Muscle layer of duodenum (tissue), 2 donors: ENCODE measurements around the gene NACC1.
A peak's percentile ranks its signal among the peaks of the same experiment; 100 is the strongest.

Source experiments
- H3K27ac ChIP-seq: one replicate; pipeline ENCODE4 v1.7.0; 2013; ENCODE audit warnings: mild to moderate bottlenecking, low read length
- H3K27me3 ChIP-seq: one replicate; pipeline ENCODE4 v1.7.0; 2013; ENCODE audit warnings: low read depth, mild to moderate bottlenecking, control low read depth, low read length
- H3K36me3 ChIP-seq, 2 donors: one replicate each; pipeline ENCODE4 v1.7.0; 2013; ENCODE audit warnings: low read length in 2 of 2, control low read depth in 1 of 2, mild to moderate bottlenecking in 1 of 2; ENCODE audit not compliant: insufficient read depth in 2 of 2, control insufficient read depth in 1 of 2
- H3K4me1 ChIP-seq, 2 donors: one replicate each; pipeline ENCODE4 v1.7.0; 2013; ENCODE audit warnings: low read length in 2 of 2, mild to moderate bottlenecking in 2 of 2, control low read depth in 1 of 2, moderate library complexity in 1 of 2; ENCODE audit not compliant: insufficient read depth in 2 of 2, control insufficient read depth in 1 of 2
- H3K4me3 ChIP-seq, 2 donors: one replicate each; pipeline ENCODE4 v1.7.0; 2013; ENCODE audit warnings: low read length in 2 of 2, low read depth in 1 of 2, mild to moderate bottlenecking in 1 of 2
- H3K9me3 ChIP-seq, 2 donors: one replicate each; pipeline ENCODE4 v1.7.0; 2013; ENCODE audit warnings: low read length in 2 of 2, control low read depth in 1 of 2, mild to moderate bottlenecking in 1 of 2; ENCODE audit not compliant: control insufficient read depth in 1 of 2
- donor health status: healthy.

NACC1 gene

DNA sequence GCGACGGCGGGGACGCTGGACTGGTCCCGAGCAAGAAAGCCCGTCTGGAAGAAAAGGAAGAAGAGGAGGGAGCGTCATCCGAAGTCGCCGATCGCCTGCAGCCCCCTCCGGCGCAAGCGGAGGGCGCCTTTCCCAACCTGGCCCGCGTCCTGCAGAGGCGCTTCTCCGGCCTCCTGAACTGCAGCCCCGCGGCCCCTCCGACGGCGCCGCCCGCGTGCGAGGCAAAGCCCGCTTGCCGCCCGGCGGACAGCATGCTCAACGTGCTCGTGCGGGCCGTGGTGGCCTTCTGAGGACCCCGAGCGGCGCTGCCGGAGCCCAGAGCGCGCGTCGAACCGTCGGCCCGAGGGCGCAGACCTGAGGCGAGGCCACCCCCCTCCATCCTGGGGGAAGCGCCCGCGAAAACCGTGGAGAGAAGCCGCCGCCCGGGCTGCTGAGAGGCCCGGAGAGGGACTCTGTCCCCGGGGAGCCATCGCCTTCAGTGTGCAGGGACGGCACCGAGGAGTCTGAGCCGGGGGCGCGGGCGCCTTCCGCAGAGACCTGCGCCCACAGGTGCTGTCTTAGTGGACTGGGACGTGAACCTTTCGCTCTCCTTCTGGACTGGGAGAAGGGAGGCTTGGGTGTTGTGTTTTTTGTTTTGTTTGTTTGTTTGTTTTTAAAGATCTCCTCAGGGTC lies 35.6 kb downstream of the NACC1 start:
- no peaks in the 10 kb centered on the region for H3K27me3 ChIP-seq
- no peaks in the 10 kb centered on the region for H3K9me3 ChIP-seq
- peaks cover 0 to 15% of the 10 kb centered on the region in 2 donors for H3K4me1 ChIP-seq

DNA sequence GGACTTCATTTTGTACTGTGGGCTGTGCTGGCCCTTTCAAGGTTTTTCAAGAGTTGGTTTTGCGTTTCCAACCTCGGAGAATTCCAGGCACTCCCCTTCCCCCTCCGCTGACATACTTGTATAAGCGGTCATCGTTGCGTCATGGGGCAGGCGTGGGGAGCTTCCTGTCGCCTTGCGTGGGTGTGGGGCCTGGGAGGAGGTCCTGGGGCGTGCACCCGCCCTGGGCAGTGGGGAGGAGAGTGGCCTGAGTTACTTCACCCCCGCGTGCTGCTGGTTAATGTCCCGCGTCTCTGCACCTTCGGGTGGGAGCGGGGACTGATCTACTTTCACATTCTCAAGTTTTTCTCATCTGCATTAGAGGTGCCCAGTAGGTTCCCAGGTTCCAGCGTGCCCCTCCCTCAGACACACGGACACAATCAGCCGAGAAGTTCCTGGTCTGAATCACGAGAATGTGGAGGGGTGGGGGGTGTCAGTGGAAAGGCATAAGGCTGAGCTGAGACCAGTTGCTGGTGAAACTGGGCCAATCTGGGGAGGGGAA lies 36.2 kb downstream of the NACC1 start:
- no peaks in the 10 kb centered on the region for H3K27me3 ChIP-seq
- H3K4me3 ChIP-seq = peak overlapping the region; percentile 82 to 97
- H3K9me3 ChIP-seq = no peaks in the 10 kb centered on the region
- peak overlapping the region; percentile 99 for H3K27ac ChIP-seq
- peaks cover 0 to 8% of the 10 kb centered on the region in 2 donors for H3K36me3 ChIP-seq
- peaks cover 0 to 9% of the 10 kb centered on the region in 2 donors for H3K4me1 ChIP-seq

More for the DNA sequence above, 35.6 kb downstream of the NACC1 start:
- Histone ChIP-seq H3K27ac (peak overlapping the region; percentile 99), H3K4me3 (peak overlapping the region; percentile 82 to 97), H3K36me3 (peaks cover 0 to 8% of the 10 kb centered on the region in 2 donors)

DNA sequence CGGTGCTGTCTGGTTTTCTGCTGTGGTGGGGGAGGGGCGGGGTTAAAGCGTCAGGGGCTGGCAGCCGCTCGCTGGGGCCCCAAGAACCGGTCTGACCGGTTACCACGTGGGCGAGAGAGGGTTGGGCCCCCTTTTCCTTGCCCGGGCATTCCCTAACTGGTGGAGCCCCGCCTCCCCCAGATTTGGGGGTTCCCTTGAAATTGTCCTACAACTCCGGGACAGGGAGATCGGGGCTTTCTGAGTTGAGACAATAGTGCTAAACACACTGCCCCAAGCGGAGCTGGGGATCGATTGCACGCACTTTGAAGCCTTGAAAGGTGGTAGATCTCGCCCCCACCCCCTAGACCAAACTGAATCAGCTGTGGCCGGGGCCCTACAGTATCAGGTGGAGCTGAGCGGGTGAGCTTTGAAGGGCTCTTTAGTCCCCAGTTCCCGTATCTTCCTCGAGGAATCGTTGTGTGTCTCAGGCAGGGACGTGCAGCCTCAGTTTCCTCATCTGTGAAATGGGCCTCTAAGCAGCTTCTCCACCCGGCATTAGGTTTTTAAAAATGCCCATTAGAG lies 36.9 kb downstream of the NACC1 start:
- Histone ChIP-seq H3K4me1 (peaks cover 0 to 9% of the 10 kb centered on the region in 2 donors), H3K9me3 (no peaks in the 10 kb centered on the region), H3K27me3 (no peaks in the 10 kb centered on the region)

DNA sequence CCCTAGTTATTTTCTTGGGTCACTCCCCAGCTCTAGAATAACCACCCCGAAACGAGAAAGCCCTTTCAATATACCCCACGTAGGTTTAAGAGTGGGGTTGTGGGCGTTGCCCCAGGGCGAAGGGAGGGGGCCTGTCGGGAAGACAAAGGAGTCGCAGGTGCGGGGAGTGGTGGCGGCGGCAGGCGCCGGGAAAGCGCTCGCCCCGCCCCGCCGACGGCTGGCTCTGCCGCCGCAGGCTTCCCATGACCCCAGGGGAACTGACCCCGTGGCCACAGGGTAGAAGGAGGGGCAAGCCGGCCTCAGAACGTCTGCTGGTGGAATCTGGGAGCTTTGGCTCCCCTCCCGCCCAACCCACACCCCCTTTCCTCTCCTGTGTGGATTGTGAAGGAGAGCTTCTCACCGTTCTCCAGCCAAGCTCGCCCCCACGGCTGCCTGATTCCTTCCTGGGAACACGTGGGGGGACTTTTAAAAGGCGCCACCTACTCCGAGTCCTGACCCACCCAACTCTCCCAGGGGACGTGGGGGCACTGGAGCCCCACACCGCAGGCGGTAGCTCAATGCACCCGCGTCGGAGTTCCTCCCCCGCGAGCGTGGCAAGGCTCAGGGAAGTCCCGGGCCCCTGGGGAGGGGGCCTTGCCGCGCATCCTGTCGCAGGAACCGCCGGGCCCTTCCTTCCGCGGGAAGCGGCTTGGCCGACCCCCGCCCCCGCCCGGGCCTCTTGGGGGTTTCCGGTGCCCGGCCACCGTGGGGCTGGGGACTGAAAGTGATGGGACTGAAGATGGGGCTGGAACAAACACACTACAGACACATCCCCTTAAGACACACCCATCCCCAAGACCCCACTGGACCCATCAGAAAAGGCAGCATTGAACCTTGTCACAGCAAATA lies 37.7 kb downstream of the NACC1 start:
- Histone ChIP-seq H3K36me3 (peaks cover 0 to 4% of the 10 kb centered on the region in 2 donors), H3K27me3 (no peaks in the 10 kb centered on the region), H3K4me3 (peak overlapping the region; percentile 82 to 97), H3K9me3 (no peaks in the 10 kb centered on the region), H3K27ac (peak overlapping the region; percentile 99), H3K4me1 (peaks cover 0 to 9% of the 10 kb centered on the region in 2 donors)

More for the DNA sequence above, 36.9 kb downstream of the NACC1 start:
- Histone ChIP-seq H3K4me3 (peak overlapping the region; percentile 82 to 97), H3K36me3 (peaks cover 0 to 8% of the 10 kb centered on the region in 2 donors), H3K27ac (peak overlapping the region; percentile 99)

DNA sequence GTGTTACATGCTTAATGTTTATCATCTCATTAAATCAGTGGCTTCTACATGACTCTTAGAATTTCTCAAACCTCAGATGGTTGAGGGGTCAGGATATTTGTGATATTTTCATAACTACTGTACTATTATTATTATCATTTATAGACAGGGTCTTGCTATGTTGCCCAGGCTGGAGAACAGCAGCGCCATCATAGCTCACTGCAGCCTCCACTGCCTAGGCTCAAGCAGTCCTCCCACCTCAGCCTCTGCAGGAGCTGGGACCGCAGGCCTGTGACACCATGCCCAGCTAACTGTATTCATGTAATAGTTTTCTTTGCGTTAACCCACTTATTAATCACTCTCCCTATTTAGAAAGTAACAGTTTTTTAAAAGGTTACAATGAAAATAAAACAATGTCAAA lies 41.6 kb downstream of the NACC1 start:
- H3K27me3 ChIP-seq = no peaks in the 10 kb centered on the region
- H3K9me3 ChIP-seq = no peaks in the 10 kb centered on the region
- no peaks in the 10 kb centered on the region for H3K36me3 ChIP-seq
- H3K4me3 ChIP-seq = no peak overlapping the region
- no peak overlapping the region for H3K27ac ChIP-seq
- peaks cover 13 to 25% of the 10 kb centered on the region in 2 donors for H3K4me1 ChIP-seq

DNA sequence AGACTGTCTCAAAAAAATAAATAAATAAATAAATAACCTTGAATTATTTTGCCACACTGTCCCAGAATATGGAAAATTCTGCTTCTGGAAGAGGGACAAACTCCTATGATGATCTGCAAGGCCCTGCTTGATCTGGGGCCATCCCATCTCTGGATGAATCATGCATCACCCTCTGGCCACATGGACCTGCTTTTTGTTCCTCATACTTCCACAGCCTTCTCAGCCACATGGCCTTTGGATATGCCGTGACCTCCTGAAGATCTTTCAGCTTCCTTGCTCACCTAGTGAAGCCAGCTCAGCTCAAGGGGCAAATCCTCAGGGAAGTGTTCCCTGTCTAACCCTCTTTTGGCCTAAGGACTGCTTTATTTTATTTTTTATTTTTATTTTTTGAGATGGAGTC lies 42.5 kb downstream of the NACC1 start:
- no peak overlapping the region for H3K27ac ChIP-seq
- H3K36me3 ChIP-seq = no peaks in the 10 kb centered on the region
- H3K27me3 ChIP-seq = no peaks in the 10 kb centered on the region
- no peaks in the 10 kb centered on the region for H3K9me3 ChIP-seq
- H3K4me3 ChIP-seq = no peak overlapping the region
- peaks cover 20 to 23% of the 10 kb centered on the region in 2 donors for H3K4me1 ChIP-seq

DNA sequence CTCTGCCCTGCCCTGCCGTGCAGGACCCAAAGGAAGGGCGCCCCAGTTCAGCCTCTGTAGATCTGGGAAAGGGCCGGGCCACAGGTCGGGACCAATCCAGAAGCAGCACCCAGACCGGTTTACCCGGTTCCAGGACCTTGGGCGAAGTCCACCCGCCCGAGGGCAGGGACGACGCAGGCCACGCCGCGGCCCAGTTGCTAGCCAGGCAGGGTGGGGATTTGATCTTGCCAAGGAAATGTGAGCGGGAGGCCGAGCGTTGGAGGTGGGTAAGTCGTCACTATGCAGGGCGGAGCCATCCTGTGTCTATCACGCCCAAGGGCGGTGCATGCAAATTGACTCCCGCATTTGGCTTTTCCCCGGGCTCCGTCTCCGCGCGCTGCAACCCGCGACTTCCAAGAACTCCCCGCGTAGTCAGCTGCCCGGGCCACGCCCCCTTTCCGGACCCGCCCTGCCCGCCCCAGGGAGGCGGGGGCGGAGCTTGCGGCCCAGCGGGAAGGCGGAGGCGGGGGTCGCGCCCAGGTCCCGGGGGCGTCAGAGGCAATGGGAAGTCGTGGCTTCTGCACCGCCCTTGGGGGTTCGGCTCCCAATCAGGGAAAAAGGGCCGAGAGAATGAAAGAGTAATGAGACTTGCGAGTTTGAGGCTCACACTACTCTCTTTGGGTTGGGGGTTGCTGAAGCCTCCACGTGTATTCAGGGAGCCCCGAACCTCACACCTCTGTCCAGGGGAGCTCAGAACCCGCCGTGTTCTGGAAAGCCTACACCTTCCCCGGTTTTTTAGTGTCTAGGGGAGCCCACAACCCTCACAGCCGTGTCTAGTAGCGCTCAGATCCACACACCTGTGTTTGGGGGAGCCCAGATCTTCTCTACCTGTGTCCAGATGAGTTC lies 44.9 kb downstream of the NACC1 start:
- Histone ChIP-seq H3K36me3 (no peaks in the 10 kb centered on the region), H3K9me3 (no peaks in the 10 kb centered on the region), H3K27me3 (no peaks in the 10 kb centered on the region), H3K4me1 (peaks cover 17 to 20% of the 10 kb centered on the region in 2 donors), H3K4me3 (peak overlapping the region; percentile 54 to 57), H3K27ac (peak overlapping the region; percentile 99)

DNA sequence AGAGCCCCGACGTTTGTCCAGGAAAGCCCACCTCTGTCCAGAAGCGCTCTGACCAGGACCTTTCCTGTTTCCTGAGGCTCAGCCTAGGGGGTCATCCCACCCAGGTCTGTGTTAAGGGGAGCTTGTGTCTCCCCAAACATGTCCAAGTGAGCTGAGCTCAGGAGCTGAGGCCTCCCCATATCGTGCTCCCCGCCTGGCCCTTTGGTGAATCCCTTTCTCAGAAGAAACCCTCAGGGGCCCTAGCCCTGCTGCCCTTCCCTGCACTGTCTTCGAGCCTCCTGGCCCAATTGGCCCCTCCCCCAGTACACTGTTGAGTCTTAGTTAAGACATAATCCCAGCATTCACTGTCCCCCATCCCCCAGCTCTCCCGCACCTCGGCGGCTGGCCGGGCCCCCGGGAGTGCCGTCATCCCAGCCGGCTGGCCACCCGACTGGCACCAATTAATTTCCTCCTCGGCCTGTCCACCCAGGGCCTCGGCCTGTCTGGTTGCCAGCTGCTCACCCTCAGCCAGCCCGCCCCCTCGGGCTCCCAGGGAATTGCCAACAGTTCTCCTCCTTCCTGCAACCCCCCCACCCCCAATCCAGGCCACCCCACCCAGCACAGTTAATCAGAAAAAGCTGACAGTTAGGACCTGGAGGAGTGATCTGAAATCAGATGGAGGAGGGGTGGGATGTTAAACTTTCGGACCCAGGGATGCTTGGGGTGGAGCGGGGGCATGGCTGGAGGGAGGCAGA lies 45.7 kb downstream of the NACC1 start:
- Histone ChIP-seq H3K4me3 (peak overlapping the region; percentile 51 to 54), H3K9me3 (no peaks in the 10 kb centered on the region), H3K27ac (peak overlapping the region; percentile 99), H3K27me3 (no peaks in the 10 kb centered on the region), H3K36me3 (no peaks in the 10 kb centered on the region), H3K4me1 (peaks cover 17 to 20% of the 10 kb centered on the region in 2 donors)

DNA sequence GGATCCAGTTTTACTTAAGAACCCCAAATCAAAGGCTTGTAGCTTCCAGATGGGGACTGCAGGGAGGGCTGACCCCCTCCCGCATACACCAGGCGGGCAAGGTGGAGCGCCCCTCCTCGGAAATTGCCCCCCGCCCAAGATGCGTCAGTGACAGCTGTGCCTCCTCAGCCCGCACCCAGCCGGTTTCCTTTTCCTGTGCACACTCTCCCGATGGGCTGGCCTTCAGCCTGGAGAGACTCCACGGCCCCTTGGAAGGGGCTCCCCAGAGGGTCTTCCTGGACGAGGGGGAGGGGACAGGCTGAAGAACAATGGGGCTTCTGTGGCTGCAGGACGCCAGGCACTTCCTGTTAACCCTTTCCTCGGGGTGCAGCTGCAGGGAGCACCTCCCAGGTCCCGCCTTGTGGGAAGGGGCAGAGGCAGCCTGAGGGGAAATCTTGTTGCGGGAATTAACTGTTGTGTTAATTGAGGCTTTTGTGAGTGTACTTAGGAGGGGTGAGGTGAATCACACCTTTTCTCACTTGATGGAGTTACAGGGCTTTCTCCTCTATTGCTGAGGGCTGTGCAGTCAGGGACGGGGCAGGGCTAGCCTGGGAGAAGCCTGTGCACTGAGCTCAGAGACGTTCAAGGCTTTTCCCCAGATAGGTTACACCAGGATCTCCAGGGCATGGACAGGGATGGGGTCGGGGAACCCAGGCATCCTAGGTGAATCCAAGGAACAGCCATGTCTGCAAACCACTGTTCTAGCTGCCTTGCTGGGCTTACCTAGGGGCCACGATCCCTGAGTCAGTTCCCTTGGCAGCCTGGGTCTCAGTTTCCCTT lies 46.5 kb downstream of the NACC1 start:
- Histone ChIP-seq H3K4me3 (peak overlapping the region; percentile 33 to 54), H3K27ac (peak overlapping the region; percentile 99), H3K4me1 (peaks cover 17 to 20% of the 10 kb centered on the region in 2 donors), H3K36me3 (no peaks in the 10 kb centered on the region), H3K27me3 (no peaks in the 10 kb centered on the region), H3K9me3 (no peaks in the 10 kb centered on the region)
